Mesendoderm (in vitro differentiated cells): ENCODE data around the gene XRN2. TPM values are rescaled to one million over a fixed set of nuclear protein-coding genes. Genes with fewer than 3 reads are reported as not detected.

ENCODE experiments used
- DNase-seq: peaks from one replicate; pipeline ENCODE4 v3.0.0; 2013
- H2AK5ac ChIP-seq: 2 replicates; pipeline ENCODE4 v1.6.1; 2013; ENCODE audit warnings: low read length, inconsistent platforms
- H2BK120ac ChIP-seq: 2 replicates; pipeline ENCODE4 v1.6.1; 2013; ENCODE audit warnings: low read depth, mild to moderate bottlenecking, low read length, moderate library complexity, mixed read lengths
- H2BK15ac ChIP-seq: replicated peaks from 2 replicates; pipeline ENCODE4 v1.6.1; 2013; ENCODE audit warnings: low read depth, mild to moderate bottlenecking, moderate library complexity
- H2BK5ac ChIP-seq: 2 replicates; pipeline ENCODE4 v1.6.1; 2013; ENCODE audit warnings: low read length, inconsistent platforms
- H3K18ac ChIP-seq: 2 replicates; pipeline ENCODE4 v1.6.1; 2013; ENCODE audit warnings: mild to moderate bottlenecking, low read length, mixed read lengths
- H3K23ac ChIP-seq: one replicate; pipeline ENCODE4 v1.6.1; 2013; ENCODE audit warnings: low read length
- H3K27ac ChIP-seq: 2 replicates; pipeline ENCODE4 v1.5.1; 2013; ENCODE audit warnings: low read depth, mild to moderate bottlenecking, inconsistent platforms, low read length, moderate library complexity
- H3K27me3 ChIP-seq: 2 replicates; pipeline ENCODE4 v1.6.1; 2013; ENCODE audit warnings: low read length, control low read depth, mild to moderate bottlenecking, inconsistent platforms; ENCODE audit not compliant: insufficient read depth, poor library complexity
- H3K36me3 ChIP-seq: 2 replicates; pipeline ENCODE4 v1.6.1; 2013; ENCODE audit warnings: low read length, inconsistent platforms; ENCODE audit not compliant: control insufficient read depth, insufficient read depth
- H3K4ac ChIP-seq: one replicate; pipeline ENCODE4 v1.6.1; 2013; ENCODE audit warnings: low read depth, mild to moderate bottlenecking, low read length, moderate library complexity
- H3K4me1 ChIP-seq: 2 replicates; pipeline ENCODE4 v1.6.1; 2013; ENCODE audit warnings: low read depth, low read length, inconsistent platforms; ENCODE audit not compliant: control insufficient read depth
- H3K4me2 ChIP-seq: 2 replicates; pipeline ENCODE4 v1.6.1; 2013; ENCODE audit warnings: low read length
- H3K4me3 ChIP-seq: 2 replicates; pipeline ENCODE4 v1.5.1; 2013; ENCODE audit warnings: mild to moderate bottlenecking, low read length
- H3K56ac ChIP-seq: one replicate; pipeline ENCODE4 v1.6.1; 2013; ENCODE audit warnings: low read length
- H3K79me1 ChIP-seq: 2 replicates; pipeline ENCODE4 v1.6.1; 2013; ENCODE audit warnings: low read length, inconsistent platforms
- H3K79me2 ChIP-seq: 2 replicates; pipeline ENCODE4 v1.6.1; 2013; ENCODE audit warnings: mild to moderate bottlenecking, low read length; ENCODE audit not compliant: control insufficient read depth, insufficient read depth
- H3K9ac ChIP-seq: 2 replicates; pipeline ENCODE4 v1.6.1; 2013; ENCODE audit warnings: low read length, inconsistent platforms
- H4K5ac ChIP-seq: one replicate; pipeline ENCODE4 v1.6.1; 2013; ENCODE audit warnings: low read length
- H4K8ac ChIP-seq: one replicate; pipeline ENCODE4 v1.6.1; 2013; ENCODE audit warnings: low read depth, mild to moderate bottlenecking, control low read depth, low read length, moderate library complexity
- WGBS: extraction: QIAGEN DNeasy Blood & Tissue Kit; methylation state at CpG from one replicate; pipeline ENCODE4 v1.1.7; 2013; ENCODE audit warnings: low lambda C conversion rate, missing lambda C conversion rate; ENCODE audit not compliant: insufficient coverage; ENCODE audit errors: extremely low coverage; 5-methylcytosine and 5-hydroxymethylcytosine counted together
- polyA plus RNA-seq, 2 experiments: library from polyadenylated mRNA; stranded (reverse); fragments of 200-250 nt; gene quantifications; one replicate each; pipeline ENCODE4 v1.2.3, GENCODE V29; 2013

XRN2 gene
- polyA plus RNA-seq (2013, experiment 1 of 2) = 108 TPM
- 108 TPM for polyA plus RNA-seq (2013, experiment 2 of 2)

GRCh38 chr20:21303061-21303871, at the start of gene XRN2:
TSS of gene XRN2 (plus strand) at chr20:21303331. CDS start at chr20:21303399, 68 bp downstream.
- H3K36me3 ChIP-seq = no peaks in the 10 kb centered on the region
- H2AK5ac ChIP-seq = no peak within 1 kb of the TSS
- H2BK120ac ChIP-seq = peak within 1 kb of the TSS; percentile 33
- peak within 1 kb of the TSS; percentile 90 for H3K9ac ChIP-seq
- peak within 1 kb of the TSS; percentile 89 for H4K8ac ChIP-seq
- peak within 1 kb of the TSS; percentile 84 for H2BK5ac ChIP-seq
- H3K4me2 ChIP-seq = peak within 1 kb of the TSS; percentile 66
- peak within 1 kb of the TSS; percentile 85 for H3K23ac ChIP-seq
- H3K79me2 ChIP-seq = peaks cover 24% of the 10 kb centered on the region
- no peaks in the 10 kb centered on the region for H3K27me3 ChIP-seq
- peak within 1 kb of the TSS; percentile 98 for H3K56ac ChIP-seq
- peak within 1 kb of the TSS; percentile 3 for H4K5ac ChIP-seq
- H2BK15ac ChIP-seq = no peak within 1 kb of the TSS
- H3K4ac ChIP-seq = peak within 1 kb of the TSS; percentile 66
- peak within 1 kb of the TSS; percentile 52 for H3K4me3 ChIP-seq
- peak; percentile 97 for DNase-seq
- no CpG with 5 or more reads among the region's 87 CpGs for WGBS
- peaks cover 2% of the 10 kb centered on the region for H3K4me1 ChIP-seq
- H3K27ac ChIP-seq = peak within 1 kb of the TSS; percentile 89
- no peaks in the 10 kb centered on the region for H3K79me1 ChIP-seq
- H3K18ac ChIP-seq = peak within 1 kb of the TSS; percentile 88

GRCh38 chr20:21257192-21257591, 45.9 kb upstream of the XRN2 start:
- Histone ChIP-seq H3K4me1 (no peaks in the 10 kb centered on the region), H3K4ac (no peak overlapping the region), H3K36me3 (no peaks in the 10 kb centered on the region), H3K56ac (no peak overlapping the region), H3K79me1 (no peaks in the 10 kb centered on the region), H3K18ac (no peak overlapping the region), H3K9ac (no peak overlapping the region), H4K5ac (no peak overlapping the region), H2BK15ac (no peak overlapping the region), H3K27ac (no peak overlapping the region), H3K4me3 (no peak overlapping the region), H2BK5ac (no peak overlapping the region), H3K23ac (no peak overlapping the region), H3K4me2 (no peak overlapping the region), H2BK120ac (no peak overlapping the region), H2AK5ac (no peak overlapping the region), H3K79me2 (no peaks in the 10 kb centered on the region), H3K27me3 (no peaks in the 10 kb centered on the region), H4K8ac (no peak overlapping the region)
- WGBS = no CpG with 5 or more reads among the region's 3 CpGs
- no peak for DNase-seq

GRCh38 chr20:21258411-21258810, 44.7 kb upstream of the XRN2 start:
- H3K4me3 ChIP-seq = no peak overlapping the region
- no peak overlapping the region for H2BK5ac ChIP-seq
- H3K4ac ChIP-seq = no peak overlapping the region
- H3K18ac ChIP-seq = no peak overlapping the region
- H3K56ac ChIP-seq = no peak overlapping the region
- H3K4me1 ChIP-seq = no peaks in the 10 kb centered on the region
- no peaks in the 10 kb centered on the region for H3K27me3 ChIP-seq
- H3K79me2 ChIP-seq = no peaks in the 10 kb centered on the region
- H3K27ac ChIP-seq = no peak overlapping the region
- no peaks in the 10 kb centered on the region for H3K36me3 ChIP-seq
- no peak overlapping the region for H3K9ac ChIP-seq
- H3K79me1 ChIP-seq = no peaks in the 10 kb centered on the region
- no peak overlapping the region for H2BK15ac ChIP-seq
- no peak overlapping the region for H2AK5ac ChIP-seq
- no peak for DNase-seq
- no peak overlapping the region for H3K23ac ChIP-seq
- no peak overlapping the region for H2BK120ac ChIP-seq
- WGBS = no CpG with 5 or more reads among the region's 6 CpGs
- no peak overlapping the region for H4K5ac ChIP-seq
- no peak overlapping the region for H3K4me2 ChIP-seq
- H4K8ac ChIP-seq = no peak overlapping the region

GRCh38 chr20:21259346-21259745, 43.8 kb upstream of the XRN2 start:
- Histone ChIP-seq H3K23ac (no peak overlapping the region), H2BK120ac (no peak overlapping the region), H2BK15ac (no peak overlapping the region), H3K79me1 (no peaks in the 10 kb centered on the region), H2BK5ac (no peak overlapping the region), H3K79me2 (no peaks in the 10 kb centered on the region), H2AK5ac (no peak overlapping the region), H3K4me3 (no peak overlapping the region), H3K9ac (no peak overlapping the region), H3K4ac (no peak overlapping the region), H4K8ac (no peak overlapping the region), H3K36me3 (no peaks in the 10 kb centered on the region), H3K27me3 (no peaks in the 10 kb centered on the region), H3K4me1 (no peaks in the 10 kb centered on the region), H3K4me2 (no peak overlapping the region), H3K18ac (no peak overlapping the region), H4K5ac (no peak overlapping the region), H3K56ac (no peak overlapping the region), H3K27ac (no peak overlapping the region)
- DNase-seq = no peak
- no CpG with 5 or more reads among the region's 8 CpGs for WGBS

- Histone ChIP-seq H3K18ac (no peak overlapping the region), H2BK15ac (no peak overlapping the region), H3K79me2 (no peaks in the 10 kb centered on the region), H3K36me3 (no peaks in the 10 kb centered on the region), H2BK5ac (no peak overlapping the region), H4K5ac (no peak overlapping the region), H2BK120ac (no peak overlapping the region), H3K4me2 (no peak overlapping the region), H4K8ac (no peak overlapping the region), H3K9ac (no peak overlapping the region), H3K27me3 (no peaks in the 10 kb centered on the region), H3K23ac (no peak overlapping the region), H3K4ac (no peak overlapping the region), H3K4me3 (no peak overlapping the region), H2AK5ac (no peak overlapping the region), H3K79me1 (no peaks in the 10 kb centered on the region), H3K27ac (no peak overlapping the region), H3K4me1 (no peaks in the 10 kb centered on the region), H3K56ac (no peak overlapping the region)
- DNase-seq = no peak
- no CpG with 5 or more reads among the region's 2 CpGs for WGBS
Observed at GRCh38 chr20:21262812-21263211, 40.3 kb upstream of the XRN2 start.
